ENCODE results near the gene MAN2A2.

Gene MAN2A2

GRCh38 chr15:90952901-90953677, 50.0 kb downstream of the MAN2A2 start:
- TF ChIP-seq, protein P1, sequence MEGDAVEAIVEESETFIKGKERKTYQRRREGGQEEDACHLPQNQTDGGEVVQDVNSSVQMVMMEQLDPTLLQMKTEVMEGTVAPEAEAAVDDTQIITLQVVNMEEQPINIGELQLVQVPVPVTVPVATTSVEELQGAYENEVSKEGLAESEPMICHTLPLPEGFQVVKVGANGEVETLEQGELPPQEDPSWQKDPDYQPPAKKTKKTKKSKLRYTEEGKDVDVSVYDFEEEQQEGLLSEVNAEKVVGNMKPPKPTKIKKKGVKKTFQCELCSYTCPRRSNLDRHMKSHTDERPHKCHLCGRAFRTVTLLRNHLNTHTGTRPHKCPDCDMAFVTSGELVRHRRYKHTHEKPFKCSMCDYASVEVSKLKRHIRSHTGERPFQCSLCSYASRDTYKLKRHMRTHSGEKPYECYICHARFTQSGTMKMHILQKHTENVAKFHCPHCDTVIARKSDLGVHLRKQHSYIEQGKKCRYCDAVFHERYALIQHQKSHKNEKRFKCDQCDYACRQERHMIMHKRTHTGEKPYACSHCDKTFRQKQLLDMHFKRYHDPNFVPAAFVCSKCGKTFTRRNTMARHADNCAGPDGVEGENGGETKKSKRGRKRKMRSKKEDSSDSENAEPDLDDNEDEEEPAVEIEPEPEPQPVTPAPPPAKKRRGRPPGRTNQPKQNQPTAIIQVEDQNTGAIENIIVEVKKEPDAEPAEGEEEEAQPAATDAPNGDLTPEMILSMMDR (IDR thresholded peaks at IDR 0.05; ENCODE audit: extremely low read depth, missing control alignments): no peak
- no peak for DNase-seq (ENCODE audit: low spot score)

- DNase-seq (ENCODE audit: low spot score): no peak
- TF ChIP-seq, protein P1 (IDR thresholded peaks at IDR 0.05; ENCODE audit: extremely low read depth, missing control alignments): no peak
Measured at GRCh38 chr15:90953947-90954711, 51.0 kb downstream of the MAN2A2 start.

DNA sequence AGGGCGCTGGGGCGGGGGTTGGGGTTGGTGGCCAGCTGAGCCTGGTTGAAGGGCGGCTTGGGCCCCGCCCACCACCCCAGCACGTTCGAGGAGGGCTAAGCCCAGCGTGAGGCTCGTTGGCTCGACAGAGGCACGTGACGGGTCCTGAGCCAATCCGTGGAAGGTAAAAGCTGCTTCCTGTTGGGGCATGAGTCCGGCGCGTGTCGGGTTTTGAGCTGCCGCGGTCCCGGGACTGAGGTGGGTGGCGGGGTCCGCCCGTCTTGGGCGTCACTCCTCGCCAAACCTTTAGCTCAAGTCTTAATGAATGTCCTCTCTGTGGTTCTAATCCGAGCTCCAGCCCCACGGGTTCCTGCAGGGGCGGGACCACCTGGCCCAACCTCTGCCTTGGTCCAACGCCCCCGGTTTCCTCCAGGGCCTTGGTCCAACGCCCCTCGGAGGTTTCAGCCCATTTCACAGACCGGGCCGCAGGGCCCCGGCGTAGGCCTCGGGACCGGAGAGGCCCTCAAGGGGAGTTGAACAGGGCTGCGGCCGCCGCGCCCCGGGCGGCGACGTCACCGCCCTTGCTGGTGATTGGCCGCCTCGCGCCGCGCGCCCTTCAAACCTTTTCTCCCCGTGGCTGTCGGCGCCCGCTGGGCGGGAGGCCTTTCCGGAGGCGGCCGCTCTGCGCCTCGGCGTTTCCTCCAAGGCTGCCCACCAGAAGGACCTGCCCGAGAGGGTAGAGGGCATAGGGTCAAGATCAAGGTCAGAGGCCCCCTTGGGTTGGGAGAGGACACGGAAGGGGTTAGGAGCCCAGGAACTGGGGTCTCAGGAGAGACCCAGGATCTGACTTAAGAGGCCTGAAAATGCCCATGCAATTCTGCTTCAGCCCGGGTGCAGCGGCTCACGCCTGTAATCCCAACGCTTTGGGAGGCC, 51.9 kb downstream of the MAN2A2 start, which contains the start of gene RCCD1:
Gene RCCD1 (plus strand): TSS at position 173 of the 912 bp plus-strand sequence. CDS start 1,851 bp downstream, outside the sequence.
- DNase-seq (ENCODE audit: low spot score): peak; percentile 99
- TF ChIP-seq, protein P1 (IDR thresholded peaks at IDR 0.05; ENCODE audit: extremely low read depth, missing control alignments): no peak

DNA sequence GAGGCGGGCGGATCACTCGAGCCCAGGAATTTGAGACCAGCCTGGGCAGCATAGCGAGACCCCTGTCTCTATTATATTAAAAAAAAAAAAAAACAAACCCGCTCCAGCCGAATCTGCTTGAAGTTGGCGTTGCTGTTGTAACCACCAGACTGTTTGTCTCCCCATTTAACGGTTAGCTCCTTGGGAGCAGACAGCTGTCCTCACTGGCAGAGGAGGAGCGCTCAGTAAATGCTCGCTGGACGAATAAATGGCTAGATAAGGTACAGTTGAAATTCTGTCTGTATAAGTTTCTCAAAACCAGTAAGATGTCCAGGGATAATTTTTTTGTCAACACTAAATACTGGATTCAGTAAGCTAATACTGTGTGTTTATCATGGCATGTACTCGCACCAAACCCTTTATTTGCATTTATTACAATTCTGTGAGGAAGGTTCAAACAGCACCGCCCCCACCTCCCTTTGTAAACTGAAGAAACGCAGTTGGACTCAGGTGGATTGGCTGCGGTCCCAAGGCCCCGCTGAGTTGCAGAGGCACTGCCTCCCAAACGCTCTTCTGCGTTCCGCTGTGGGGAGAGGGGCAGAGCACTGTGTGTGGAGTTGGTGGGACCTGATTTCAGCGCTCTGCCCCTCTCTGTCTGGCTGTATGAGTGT, 52.6 kb downstream of the MAN2A2 start:
- DNase-seq (ENCODE audit: low spot score): peak; percentile 40
- TF ChIP-seq, protein P1 (IDR thresholded peaks at IDR 0.05; ENCODE audit: extremely low read depth, missing control alignments): no peak

DNA sequence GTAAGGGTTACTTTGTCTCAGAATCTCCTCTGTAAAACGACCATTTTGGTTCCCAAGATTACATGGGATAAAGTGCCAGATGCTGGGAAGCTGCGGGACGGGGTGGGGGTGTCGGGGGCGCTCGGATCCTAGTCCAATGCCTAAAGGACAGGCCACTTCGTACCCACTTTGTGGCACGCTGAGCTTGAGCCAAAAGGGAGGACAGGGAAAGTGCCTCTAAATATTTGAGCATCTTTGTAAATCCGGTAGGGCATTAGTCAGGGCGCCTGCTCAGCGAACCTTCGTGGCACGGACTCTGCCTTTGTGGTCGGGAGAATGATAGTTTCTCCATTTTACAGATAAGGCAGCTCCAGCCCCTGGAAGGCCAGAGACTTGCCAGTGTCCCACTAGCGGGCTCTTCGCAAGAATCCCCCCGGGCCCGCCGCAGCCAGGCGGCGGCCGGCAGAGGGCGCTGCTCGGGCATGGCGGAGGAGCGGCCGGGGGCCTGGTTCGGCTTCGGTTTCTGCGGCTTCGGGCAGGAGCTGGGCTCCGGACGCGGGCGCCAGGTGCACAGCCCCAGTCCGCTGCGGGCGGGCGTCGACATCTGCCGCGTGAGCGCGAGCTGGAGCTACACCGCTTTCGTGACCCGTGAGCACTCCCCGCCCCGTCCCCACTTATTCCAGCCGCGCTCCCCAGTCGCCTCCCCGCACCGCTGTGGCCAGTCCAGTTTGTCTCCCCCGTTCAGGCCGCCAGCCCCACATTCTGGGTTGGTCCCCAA, 53.4 kb downstream of the MAN2A2 start:
- peak; percentile 96 for DNase-seq (ENCODE audit: low spot score)
- TF ChIP-seq, protein P1 (IDR thresholded peaks at IDR 0.05; ENCODE audit: extremely low read depth, missing control alignments): peak; percentile 90

All from GM20000 (cell line).